Right lobe of liver (tissue), 6 donors: ENCODE data around the gene RSPH3. TPM values are rescaled to one million over a fixed set of nuclear protein-coding genes. Genes with fewer than 3 reads are reported as not detected.

ENCODE experiments used
- ATAC-seq, 4 donors: fragments of 200-7000 bp; cut with Tn5 transposase; one replicate each; pipeline ENCODE4 v1.9.1; 2020; ENCODE audit warnings: mild to moderate bottlenecking in 4 of 4, moderate library complexity in 4 of 4
- DNase-seq, 3 donors: peaks; one replicate each; pipeline ENCODE4 v3.0.0-alpha.2; 2020
- H3K27ac ChIP-seq, 3 donors: fragments of 200-600 bp; one replicate each; pipeline ENCODE4 v1.8.0; 2022
- H3K27me3 ChIP-seq, 2 donors: fragments of 200-600 bp; one replicate each; pipeline ENCODE4 v1.8.0; 2022
- H3K36me3 ChIP-seq, 4 donors: fragments of 200-600 bp; sonication (generic) in 1 of 4; one replicate each; pipeline versions ENCODE4 v1.5.1 to v1.8.0; 2017 to 2022; ENCODE audit warnings: control low read depth in 1 of 4
- H3K4me1 ChIP-seq, 4 donors: fragments of 200-600 bp; sonication (generic) in 1 of 4; one replicate each; pipeline versions ENCODE4 v1.5.1 to v1.8.0; 2017 to 2022; ENCODE audit warnings: control low read depth in 1 of 4
- H3K4me3 ChIP-seq, 3 donors: fragments of 200-600 bp; one replicate each; pipeline ENCODE4 v1.8.0; 2022
- H3K9me3 ChIP-seq, 4 donors: fragments of 200-600 bp; sonication (generic) in 1 of 4; one replicate each; pipeline versions ENCODE4 v1.5.1 to v1.8.0; 2017 to 2022; ENCODE audit warnings: control low read depth in 1 of 4
- POLR2A ChIP-seq: fragments of 450-650 bp; IDR thresholded peaks from one replicate; pipeline ENCODE4 v1.6.1; 2017; ENCODE audit warnings: antibody characterized with exemption, mild to moderate bottlenecking
- WGBS: methylation state at CpG from one replicate; pipeline ENCODE4 v1.1.6; 2018; ENCODE audit warnings: low coverage, low lambda C conversion rate; ENCODE audit not compliant: insufficient coverage; ENCODE audit errors: missing lambda C conversion rate; 5-methylcytosine and 5-hydroxymethylcytosine counted together
- intact Hi-C, 2 donors: fragments of 100-400 bp; cut with DNase I; formaldehyde crosslinking; loops; one replicate each; pipeline versions ENCODE4 v1.11.2 to v1.14.1; 2022
- small RNA-seq, 2 experiments: library from RNA; depleted of rRNA; stranded (forward); fragments of <200 nt; gene quantifications; one replicate each; pipeline ENCODE3, GENCODE V24; 2016
- total RNA-seq, 6 experiments: library from RNA; depleted of rRNA in 2 of 6; stranded (reverse); fragments of >200 nt in 2 of 6; fragmentation: NEBNext Ultra II Directional in 3 of 6; extraction: Animal tissue kit (Norgen Biotek cat#: 25700) in 3 of 6; gene quantifications; one replicate each; pipeline versions ENCODE4 v1.1.0 to v1.2.4, GENCODE V29; 2016 to 2023
- TF ChIP-seq, protein P1 (sequence below), 4 donors: fragments of 200-600 bp in 3 of 4; fragments of 450-650 bp in 1 of 4; IDR thresholded peaks; one replicate each; pipeline versions ENCODE4 v1.5.1 to v1.8.0; 2016 to 2022; ENCODE audit warnings: antibody characterized with exemption in 4 of 4, mild to moderate bottlenecking in 2 of 4
- donor health status: DM: no; HTN: yes; CAD: no.
- donor health status: DM: no; HTN: no; CAD: no.
- donor health status: DM: no; HTN: no; CAD: no.
- donor health status: DM: no; HTN: yes; CAD: no.
- donor health status: DM: no; HTN: yes; CAD: no.

Gene RSPH3
- total RNA-seq, 6 experiments from 2014 or later = 3.1 to 6.5 (median 3.6) TPM

DNA sequence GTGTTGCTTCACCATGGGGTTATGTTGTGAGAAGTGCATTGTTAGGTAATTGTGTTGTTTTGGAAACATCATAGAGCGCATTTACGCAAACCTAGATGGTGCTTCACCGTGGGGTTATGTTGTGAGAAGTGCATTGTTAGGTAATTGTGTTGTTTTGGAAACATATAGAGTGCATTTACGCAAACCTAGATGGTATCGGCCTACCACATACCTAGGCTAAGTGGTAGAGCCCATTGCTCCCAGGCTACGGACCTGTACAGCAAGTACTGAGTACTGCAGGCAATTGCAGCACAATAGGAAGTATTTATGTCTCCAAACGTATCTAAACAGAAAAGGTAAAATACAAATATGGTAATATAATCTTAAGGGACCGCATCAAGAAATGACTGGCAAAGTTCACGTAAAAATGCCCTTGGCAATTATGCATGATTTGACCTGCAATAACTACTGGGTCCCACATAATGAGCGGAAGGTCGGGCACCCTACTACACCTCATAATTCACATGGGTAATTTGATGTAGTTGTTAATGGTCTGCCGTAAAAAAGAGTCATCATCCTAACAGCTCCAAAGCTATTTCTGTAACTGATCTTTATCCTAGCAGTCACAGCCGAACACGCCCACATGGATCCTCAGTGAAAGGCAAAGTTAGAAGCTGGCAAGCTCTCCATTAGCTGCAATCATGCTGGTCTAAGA, 76.0 kb downstream of the RSPH3 start:
- DNase-seq (no peak), ATAC-seq (no peak)
- intact Hi-C loops = no loop called here
- TF ChIP-seq POLR2A = no peak
- TF ChIP-seq, protein P1, sequence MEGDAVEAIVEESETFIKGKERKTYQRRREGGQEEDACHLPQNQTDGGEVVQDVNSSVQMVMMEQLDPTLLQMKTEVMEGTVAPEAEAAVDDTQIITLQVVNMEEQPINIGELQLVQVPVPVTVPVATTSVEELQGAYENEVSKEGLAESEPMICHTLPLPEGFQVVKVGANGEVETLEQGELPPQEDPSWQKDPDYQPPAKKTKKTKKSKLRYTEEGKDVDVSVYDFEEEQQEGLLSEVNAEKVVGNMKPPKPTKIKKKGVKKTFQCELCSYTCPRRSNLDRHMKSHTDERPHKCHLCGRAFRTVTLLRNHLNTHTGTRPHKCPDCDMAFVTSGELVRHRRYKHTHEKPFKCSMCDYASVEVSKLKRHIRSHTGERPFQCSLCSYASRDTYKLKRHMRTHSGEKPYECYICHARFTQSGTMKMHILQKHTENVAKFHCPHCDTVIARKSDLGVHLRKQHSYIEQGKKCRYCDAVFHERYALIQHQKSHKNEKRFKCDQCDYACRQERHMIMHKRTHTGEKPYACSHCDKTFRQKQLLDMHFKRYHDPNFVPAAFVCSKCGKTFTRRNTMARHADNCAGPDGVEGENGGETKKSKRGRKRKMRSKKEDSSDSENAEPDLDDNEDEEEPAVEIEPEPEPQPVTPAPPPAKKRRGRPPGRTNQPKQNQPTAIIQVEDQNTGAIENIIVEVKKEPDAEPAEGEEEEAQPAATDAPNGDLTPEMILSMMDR (IDR thresholded peaks at IDR 0.05) = no peak
- Histone ChIP-seq H3K36me3 (no peaks in the 10 kb centered on the region), H3K27ac (no peak overlapping the region), H3K9me3 (no peaks in the 10 kb centered on the region), H3K27me3 (no peaks in the 10 kb centered on the region), H3K4me3 (no peak overlapping the region), H3K4me1 (no peaks in the 10 kb centered on the region)
- WGBS = 87% methylated on average over 14 of the region's 14 CpGs

Small RNA genes lying within 50 kb of the gene (small RNA-seq; reads per million reads assigned to genes)
- gene RNU6-293P = 0 reads per million in 2 experiments

Other genes starting within 250 kb of the RSPH3 start
- 100 to 1,000 TPM in 1 of 6 experiments, 10 to 100 TPM in 5; 26.4 to 161 (median 35.9) TPM for gene EZR, start 180.8 kb downstream of the RSPH3 start, total RNA-seq
- 1 to 10 TPM in 3 of 6 experiments, under 1 TPM in 3; 0.13 to 1.8 (median 0.92) TPM for gene TAGAP, start 44.8 kb upstream of the RSPH3 start, total RNA-seq
- 1 to 10 TPM in 3 of 6 experiments, under 1 TPM in 3; 0.02 to 2.7 (median 0.85) TPM for gene FNDC1, start 169.2 kb upstream of the RSPH3 start, total RNA-seq